Adrenal gland (tissue), 12 donors: ENCODE measurements around the gene AOX1. TPM values are rescaled to one million over a fixed set of nuclear protein-coding genes. Genes with fewer than 3 reads are reported as not detected.

Experiments used
- DNase-seq, 7 donors: peaks; one replicate each; pipeline ENCODE4 v3.0.0-alpha.2; 2019 to 2020
- H3K27ac ChIP-seq, 5 donors: fragments of 200-600 bp; sonication (generic) in 4 of 5; 1 replicate in 3 of 5; 2 replicates in 2 of 5; pipeline versions ENCODE4 v1.5.1 to v1.8.0; 2016 to 2020; ENCODE audit warnings: mild to moderate bottlenecking in 1 of 5
- H3K27me3 ChIP-seq: fragments of 200-600 bp; 2 replicates; pipeline ENCODE4 v1.8.0; 2021
- H3K36me3 ChIP-seq, 2 donors: fragments of 200-600 bp; replicated peaks in 1 of 2; 1 replicate in 1 of 2; 2 replicates in 1 of 2; pipeline versions ENCODE4 v1.5.1 to v1.8.0; 2018 to 2022
- H3K4me1 ChIP-seq, 2 donors: fragments of 200-600 bp; replicated peaks in 1 of 2; 1 replicate in 1 of 2; 2 replicates in 1 of 2; pipeline versions ENCODE4 v1.5.1 to v1.8.0; 2018 to 2021
- H3K4me3 ChIP-seq, 4 donors: fragments of 200-600 bp; sonication (generic) in 3 of 4; one replicate each; pipeline ENCODE4 v1.5.1; 2016 to 2018
- H3K9me3 ChIP-seq, 3 donors: fragments of 200-600 bp; sonication (generic) in 1 of 3; replicated peaks in 1 of 3; 1 replicate in 2 of 3; 2 replicates in 1 of 3; pipeline versions ENCODE4 v1.5.1 to v1.8.0; 2016 to 2021
- CTCF ChIP-seq, 6 experiments: fragments of 450-650 bp in 4 of 6; fragments of 200-600 bp in 2 of 6; sonication (generic) in 1 of 6; IDR thresholded peaks; 1 replicate in 5 of 6; 2 replicates in 1 of 6; pipeline versions ENCODE4 v1.5.1 to v1.8.0; 2016 to 2021; ENCODE audit warnings: antibody characterized with exemption in 6 of 6, mild to moderate bottlenecking in 2 of 6, moderate library complexity in 1 of 6
- POLR2A ChIP-seq, 2 donors: fragments of 450-650 bp; IDR thresholded peaks; one replicate each; pipeline ENCODE4 v1.6.1; 2017; ENCODE audit warnings: antibody characterized with exemption in 2 of 2, mild to moderate bottlenecking in 2 of 2, moderate library complexity in 1 of 2
- WGBS, 4 donors: extraction: QIAGEN DNeasy Blood & Tissue Kit in 2 of 4; methylation state at CpG; one replicate each; pipeline versions ENCODE4 v1.1.5 to v1.1.7; 2013 to 2017; 5-methylcytosine and 5-hydroxymethylcytosine counted together
- intact Hi-C, 2 donors: fragments of 100-400 bp; cut with DNase I; formaldehyde crosslinking; loops; one replicate each; pipeline versions ENCODE4 v1.14.1 to v1.15.0; 2022 to 2023
- polyA plus RNA-seq, 3 donors: library from polyadenylated mRNA; stranded (reverse); fragments of 200-250 nt in 2 of 3; fragments of 350-450 nt in 1 of 3; fragmentation: Illumina TruSeq in 1 of 3; extraction: RNeasy Lipid Tissue Mini Kit (QIAGEN cat#74804) in 1 of 3; gene quantifications; one replicate each; pipeline ENCODE4 v1.2.3, GENCODE V29; 2013 to 2014
- total RNA-seq, 9 donors: library from RNA; depleted of rRNA in 4 of 9; stranded (reverse); fragments of >200 nt in 4 of 9; fragments of 120-200 nt in 1 of 9; fragmentation: NEBNext Ultra II Directional in 1 of 9; extraction: Animal tissue kit (Norgen Biotek cat#: 25700) in 1 of 9; gene quantifications; one replicate each; pipeline versions ENCODE4 v1.1.0 to v1.2.4, GENCODE V29; 2013 to 2023
- donor health status: healthy with polysubstance abuse.
- donor health status: Bipolar disorder and iron deficiency.
- donor health status: DM: yes; HTN: yes; CAD: no.
- donor health status: DM: no; HTN: no; CAD: no.
- donor health status: DM: no; HTN: no; CAD: no.
- donor health status: DM: yes; HTN: yes; CAD: no.

AOX1 gene
- total and polyA plus RNA-seq, 12 donors, result 101 to 1,121 (median 681) TPM

- no peaks in the 10 kb centered on the region for H3K36me3 ChIP-seq
- H3K9me3 ChIP-seq, result no peaks in the 10 kb centered on the region
- H3K4me1 ChIP-seq, result peaks cover 3 to 14% of the 10 kb centered on the region in 2 donors
- no peak overlapping the region for H3K27ac ChIP-seq
- intact Hi-C loops, result loop anchor here in 1 of 2 donors (5.0 kb wide), 1 partner anchor 118 kb away; no protein-coding TSS in a partner anchor
- H3K27me3 ChIP-seq, result no peaks in the 10 kb centered on the region
- TF ChIP-seq POLR2A (IDR thresholded peaks at IDR 0.05), result no peak
- TF ChIP-seq CTCF (IDR thresholded peaks at IDR 0.05), result no peak
- DNase-seq, result no peak
- 79 to 92% (median 87%) methylated on average over 3 of the region's 3 CpGs for WGBS, 4 donors
- H3K4me3 ChIP-seq, result no peak overlapping the region
These were observed 1.2 kb upstream of the AOX1 start for GRCh38 chr2:200584639-200585038.

GRCh38 chr2:200585340-200585729 is 479 bp upstream of the AOX1 start:
- Histone ChIP-seq H3K4me1 (peaks cover 8 to 18% of the 10 kb centered on the region in 2 donors), H3K4me3 (peak overlapping the region; percentile 23 to 62 (median 52)), H3K36me3 (no peaks in the 10 kb centered on the region), H3K27ac (peak overlapping the region; percentile 82 to 96 (median 88)), H3K27me3 (no peaks in the 10 kb centered on the region), H3K9me3 (no peaks in the 10 kb centered on the region)
- TF ChIP-seq CTCF (IDR thresholded peaks at IDR 0.05) (no peak), POLR2A (IDR thresholded peaks at IDR 0.05) (no peak)
- 6 to 18% (median 12%) methylated on average over 2 of the region's 2 CpGs for WGBS, 4 donors
- no peak for DNase-seq
- intact Hi-C loops, result no loop called here

GRCh38 chr2:200586644-200586975 is 796 bp downstream of the AOX1 start:
- intact Hi-C loops, result no loop called here
- peak overlapping the region; percentile 82 to 96 (median 88) for H3K27ac ChIP-seq
- H3K4me1 ChIP-seq, result peaks cover 19 to 28% of the 10 kb centered on the region in 2 donors
- no peak for DNase-seq
- TF ChIP-seq POLR2A (IDR thresholded peaks at IDR 0.05), result no peak
- TF ChIP-seq CTCF (IDR thresholded peaks at IDR 0.05), result no peak
- no peaks in the 10 kb centered on the region for H3K9me3 ChIP-seq
- no peaks in the 10 kb centered on the region for H3K27me3 ChIP-seq
- peak overlapping the region; percentile 13 to 62 (median 52) for H3K4me3 ChIP-seq
- no peaks in the 10 kb centered on the region for H3K36me3 ChIP-seq
- WGBS, 4 donors, result 33 to 49% (median 38%) methylated on average over 9 of the region's 9 CpGs; no CpG with 5 or more reads in 1 of the 4 donors

- peak overlapping the region; percentile 82 to 96 (median 88) for H3K27ac ChIP-seq
- H3K27me3 ChIP-seq, result no peaks in the 10 kb centered on the region
- H3K36me3 ChIP-seq, result no peaks in the 10 kb centered on the region
- intact Hi-C loops, result no loop called here
- H3K9me3 ChIP-seq, result no peaks in the 10 kb centered on the region
- peak in 1 of 2 donors; percentile 62 for TF ChIP-seq POLR2A (IDR thresholded peaks at IDR 0.05)
- no peak for TF ChIP-seq CTCF (IDR thresholded peaks at IDR 0.05)
- WGBS, 4 donors, result 53 to 68% (median 62%) methylated on average over 9 of the region's 9 CpGs
- peaks cover 24 to 33% of the 10 kb centered on the region in 2 donors for H3K4me1 ChIP-seq
- peak overlapping the region; percentile 11 to 55 (median 43) for H3K4me3 ChIP-seq
- peak in 4 of 7 donors; percentile 35 to 53 (median 42) for DNase-seq
These were observed 1.3 kb downstream of the AOX1 start for GRCh38 chr2:200587007-200587616.
